Activated CD4-positive, alpha-beta memory T cell treated with anti-CD3 and anti-CD28 coated beads, Interleukin-2, amount 10 ng/mL, durations not matched to agents 7 days and 5 days (primary cell): Measurements from ENCODE around the gene SNAI3. TPM values are rescaled to one million over a fixed set of nuclear protein-coding genes. Genes with fewer than 3 reads are reported as not detected.

Experiments
- CTCF ChIA-PET: fragments of 350-600 bp; sonication (Branson Sonifier 250); formaldehyde crosslinking; loops from one replicate; lab custom pipeline; 2021; ENCODE audit warnings: antibody characterized with exemption, inconsistent platforms; lab: Charles Lee
- POLR2A ChIA-PET: fragments of 350-600 bp; sonication (Branson Sonifier 250); formaldehyde crosslinking; loops from one replicate; lab custom pipeline; 2021; ENCODE audit warnings: antibody characterized with exemption; lab: Charles Lee
- DNase-seq: peaks from one replicate; pipeline ENCODE4 v3.0.0-alpha.2; 2020
- H3K27ac Mint-ChIP-seq: one replicate; pipeline ENCODE4 v1.8.0; 2021; ENCODE audit warnings: mild to moderate bottlenecking, mixed read lengths
- H3K27me3 Mint-ChIP-seq: one replicate; pipeline ENCODE4 v1.8.0; 2021; ENCODE audit warnings: mixed read lengths
- H3K36me3 Mint-ChIP-seq: one replicate; pipeline ENCODE4 v1.8.0; 2021; ENCODE audit warnings: low read depth, mixed read lengths
- H3K4me1 Mint-ChIP-seq: one replicate; pipeline ENCODE4 v1.8.0; 2021; ENCODE audit warnings: mixed read lengths
- H3K4me3 Mint-ChIP-seq: one replicate; pipeline ENCODE4 v1.8.0; 2021; ENCODE audit warnings: mild to moderate bottlenecking, mixed read lengths
- H3K9me3 Mint-ChIP-seq: one replicate; pipeline ENCODE4 v1.8.0; 2021; ENCODE audit warnings: mixed read lengths
- total RNA-seq, 2 experiments: library from RNA; stranded (reverse); gene quantifications; one replicate each; pipeline ENCODE4 v1.2.3, GENCODE V29; 2021

The SNAI3 gene
- total RNA-seq, result 10 to 100 TPM; 16.5 to 16.6 TPM

- Mint-ChIP-seq H3K4me1 (peaks cover 59% of the 10 kb centered on the region), H3K27me3 (no peaks in the 10 kb centered on the region), H3K36me3 (peaks cover 11% of the 10 kb centered on the region), H3K9me3 (no peaks in the 10 kb centered on the region), H3K4me3 (peak within 1 kb of the TSS; percentile 76), H3K27ac (peak within 1 kb of the TSS; percentile 44)
- DNase-seq, result peak; percentile 90
- ChIA-PET CTCF (interaction anchor here (1.4 kb wide), 1 partner anchor 19 kb away, joined by 4 read pairs; no protein-coding TSS in a partner anchor), POLR2A (interaction anchor here (0.6 to 4.7 kb wide), 8 partner anchors 11 to 1188 kb away, joined by 3 to 41 read pairs (median 5); partner anchors contain the start of genes CTU2, MVD and RNF166)
Measured at GRCh38 chr16:88686439-88687253, at the start of gene SNAI3. TSS of gene SNAI3 (minus strand) at chr16:88686507. CDS start at chr16:88686406, 101 bp downstream.

- H3K27ac Mint-ChIP-seq, result no peak overlapping the region
- no peaks in the 10 kb centered on the region for H3K9me3 Mint-ChIP-seq
- no peak for DNase-seq
- H3K27me3 Mint-ChIP-seq, result no peaks in the 10 kb centered on the region
- ChIA-PET POLR2A (no interaction called here), CTCF (interaction anchor here (1.8 to 3.4 kb wide), 2 partner anchors 17 to 46 kb away, joined by 4 to 62 read pairs; no protein-coding TSS in a partner anchor)
- H3K4me1 Mint-ChIP-seq, result peaks cover 4% of the 10 kb centered on the region
- peaks cover 33% of the 10 kb centered on the region for H3K36me3 Mint-ChIP-seq
- H3K4me3 Mint-ChIP-seq, result no peak overlapping the region
Measured at GRCh38 chr16:88736088-88736487, 49.8 kb upstream of the SNAI3 start.

- ChIA-PET POLR2A (interaction anchor here (1.6 kb wide), 1 partner anchor 46 kb away, joined by 3 read pairs; no protein-coding TSS in a partner anchor), CTCF (interaction anchor here (1.1 to 3.4 kb wide), 2 partner anchors 8 to 46 kb away, joined by 4 to 62 read pairs; no protein-coding TSS in a partner anchor)
- Mint-ChIP-seq H3K4me3 (no peak overlapping the region), H3K4me1 (peaks cover 6% of the 10 kb centered on the region), H3K36me3 (peaks cover 36% of the 10 kb centered on the region), H3K27me3 (no peaks in the 10 kb centered on the region), H3K9me3 (no peaks in the 10 kb centered on the region), H3K27ac (no peak overlapping the region)
- no peak for DNase-seq
Measured at GRCh38 chr16:88735616-88736015, 49.3 kb upstream of the SNAI3 start.

- ChIA-PET POLR2A (interaction anchor here (1.0 to 1.6 kb wide), 2 partner anchors 46 to 69 kb away, joined by 3 read pairs; partner anchors contain the start of gene CDT1), CTCF (interaction anchor here (1.1 to 3.4 kb wide), 2 partner anchors 8 to 47 kb away, joined by 4 to 62 read pairs; no protein-coding TSS in a partner anchor)
- Mint-ChIP-seq H3K9me3 (no peaks in the 10 kb centered on the region), H3K4me3 (no peak overlapping the region), H3K4me1 (peaks cover 6% of the 10 kb centered on the region), H3K27ac (no peak overlapping the region), H3K36me3 (peaks cover 39% of the 10 kb centered on the region), H3K27me3 (no peaks in the 10 kb centered on the region)
- DNase-seq, result no peak
Measured at GRCh38 chr16:88735121-88735520, 48.8 kb upstream of the SNAI3 start.

- Mint-ChIP-seq H3K27ac (no peak overlapping the region), H3K36me3 (peaks cover 43% of the 10 kb centered on the region), H3K4me1 (peaks cover 8% of the 10 kb centered on the region), H3K9me3 (no peaks in the 10 kb centered on the region), H3K4me3 (no peak overlapping the region), H3K27me3 (no peaks in the 10 kb centered on the region)
- ChIA-PET POLR2A (interaction anchor here (1.0 to 1.6 kb wide), 2 partner anchors 47 to 69 kb away, joined by 3 read pairs; partner anchors contain the start of gene CDT1), CTCF (interaction anchor here (0.5 to 1.1 kb wide), 2 partner anchors 9 to 31 kb away, joined by 3 to 4 read pairs; no protein-coding TSS in a partner anchor)
- no peak for DNase-seq
Measured at GRCh38 chr16:88734361-88734728, 48.0 kb upstream of the SNAI3 start.

GRCh38 chr16:88733630-88734360, 47.5 kb upstream of the SNAI3 start:
- Mint-ChIP-seq H3K27me3 (no peaks in the 10 kb centered on the region), H3K4me3 (no peak overlapping the region), H3K4me1 (peaks cover 8% of the 10 kb centered on the region), H3K36me3 (peaks cover 42% of the 10 kb centered on the region), H3K27ac (no peak overlapping the region), H3K9me3 (no peaks in the 10 kb centered on the region)
- CTCF ChIA-PET, result interaction anchor here (0.5 kb wide), 1 partner anchor 32 kb away, joined by 3 read pairs; no protein-coding TSS in a partner anchor
- DNase-seq, result no peak
- POLR2A ChIA-PET, result interaction anchor here (1.0 to 1.6 kb wide), 2 partner anchors 47 to 70 kb away, joined by 3 read pairs; partner anchors contain the start of gene CDT1

- Mint-ChIP-seq H3K9me3 (no peaks in the 10 kb centered on the region), H3K36me3 (peaks cover 38% of the 10 kb centered on the region), H3K27me3 (no peaks in the 10 kb centered on the region), H3K4me3 (no peak overlapping the region), H3K27ac (no peak overlapping the region), H3K4me1 (peaks cover 8% of the 10 kb centered on the region)
- ChIA-PET POLR2A (no interaction called here), CTCF (no interaction called here)
- no peak for DNase-seq
Measured at GRCh38 chr16:88732961-88733294, 46.6 kb upstream of the SNAI3 start.

- ChIA-PET CTCF (no interaction called here), POLR2A (interaction anchor here (0.9 kb wide), 1 partner anchor 14 kb away, joined by 3 read pairs; no protein-coding TSS in a partner anchor)
- H3K27ac Mint-ChIP-seq, result no peak overlapping the region
- no peak for DNase-seq
- H3K9me3 Mint-ChIP-seq, result no peaks in the 10 kb centered on the region
- peaks cover 8% of the 10 kb centered on the region for H3K4me1 Mint-ChIP-seq
- H3K36me3 Mint-ChIP-seq, result peaks cover 39% of the 10 kb centered on the region
- no peaks in the 10 kb centered on the region for H3K27me3 Mint-ChIP-seq
- H3K4me3 Mint-ChIP-seq, result no peak overlapping the region
Measured at GRCh38 chr16:88732172-88732960, 46.1 kb upstream of the SNAI3 start.

- Mint-ChIP-seq H3K36me3 (peaks cover 39% of the 10 kb centered on the region), H3K27ac (peak overlapping the region; percentile 47), H3K9me3 (no peaks in the 10 kb centered on the region), H3K4me1 (peaks cover 8% of the 10 kb centered on the region), H3K27me3 (no peaks in the 10 kb centered on the region), H3K4me3 (no peak overlapping the region)
- CTCF ChIA-PET, result no interaction called here
- POLR2A ChIA-PET, result interaction anchor here (0.9 kb wide), 1 partner anchor 13 kb away, joined by 3 read pairs; no protein-coding TSS in a partner anchor
- DNase-seq, result no peak
Measured at GRCh38 chr16:88731699-88732098, 45.4 kb upstream of the SNAI3 start.

GRCh38 chr16:88730632-88731607, 44.6 kb upstream of the SNAI3 start:
- H3K27me3 Mint-ChIP-seq, result no peaks in the 10 kb centered on the region
- ChIA-PET POLR2A (no interaction called here), CTCF (no interaction called here)
- H3K4me3 Mint-ChIP-seq, result no peak overlapping the region
- no peak for DNase-seq
- no peak overlapping the region for H3K27ac Mint-ChIP-seq
- H3K9me3 Mint-ChIP-seq, result no peaks in the 10 kb centered on the region
- peaks cover 8% of the 10 kb centered on the region for H3K4me1 Mint-ChIP-seq
- H3K36me3 Mint-ChIP-seq, result peaks cover 44% of the 10 kb centered on the region

GRCh38 chr16:88727871-88728270, 41.6 kb upstream of the SNAI3 start:
- H3K27me3 Mint-ChIP-seq, result no peaks in the 10 kb centered on the region
- DNase-seq, result no peak
- no peak overlapping the region for H3K27ac Mint-ChIP-seq
- H3K4me1 Mint-ChIP-seq, result peaks cover 8% of the 10 kb centered on the region
- peaks cover 49% of the 10 kb centered on the region for H3K36me3 Mint-ChIP-seq
- no peaks in the 10 kb centered on the region for H3K9me3 Mint-ChIP-seq
- ChIA-PET POLR2A (no interaction called here), CTCF (no interaction called here)
- no peak overlapping the region for H3K4me3 Mint-ChIP-seq
